ENCODE measurements around the gene ZNF784. TPM values are rescaled to one million over a fixed set of nuclear protein-coding genes. Genes with fewer than 3 reads are reported as not detected.

Gene ZNF784
- total and polyA plus RNA-seq, 2 of the 4 experiments (the other 2 are of a cell fraction), result 2.5 to 3.7 TPM

GRCh38 chr19:55585658-55586339 lies 38.6 kb downstream of the ZNF784 start:
- H2BK15ac ChIP-seq (ENCODE audit: low read depth, low read length), result peak overlapping the region; percentile 16; the same call in 1 of the 3 replicates
- H3K36me3 ChIP-seq (ENCODE audit: control insufficient read depth, insufficient read depth, low read length), result no peaks in the 10 kb centered on the region
- ATAC-seq (ENCODE audit: low read depth), result peak; percentile 88
- H4K91ac ChIP-seq (ENCODE audit: insufficient read depth, low read depth, low read length), result peak overlapping the region; percentile 66
- peak overlapping the region; percentile 74 to 95 for H4K8ac ChIP-seq (ENCODE audit: low read depth in 2 of 2, low read length in 2 of 2)
- H3K4me3 ChIP-seq (ENCODE audit: insufficient read depth, low read depth, low read length), result peak overlapping the region; percentile 34
- in situ Hi-C loops (cut with MboI; ENCODE audit: low sequenced_read_pairs) (no loop called here), intact Hi-C loops (cut with micrococcal nuclease) (no loop called here), dilution Hi-C loops (cut with HindIII; ENCODE audit: low sequenced_read_pairs, unreplicated experiment) (no loop called here)
- H3K9ac ChIP-seq (ENCODE audit: low read depth, low read length), result peak overlapping the region; percentile 43
- H3K27ac ChIP-seq (ENCODE audit: insufficient read depth, low read length), result peak overlapping the region; percentile 76
- peak overlapping the region; percentile 62 for H3K23ac ChIP-seq (ENCODE audit: low read depth, low read length)
- H3K79me1 ChIP-seq (ENCODE audit: low read depth in 1 of 2, low read length in 2 of 2), result peaks cover 0 to 12% of the 10 kb centered on the region in 2 experiments; a peak in 2 of 4 replicates
- H4K20me1 ChIP-seq (ENCODE audit: insufficient read depth, low read length), result no peaks in the 10 kb centered on the region
- peak overlapping the region; percentile 88 for H3K4ac ChIP-seq (ENCODE audit: low read depth, low read length)
- H2AK9ac ChIP-seq (replicated peaks; ENCODE audit: low read depth, low read length, poor library complexity), result peak overlapping the region; percentile 22
- peak overlapping the region; percentile 45 for H3K18ac ChIP-seq (ENCODE audit: low read depth, low read length)
- peak overlapping the region; percentile 22 for H2BK5ac ChIP-seq (ENCODE audit: low read depth, low read length, poor library complexity, severe bottlenecking)
- WGBS, 2 experiments (ENCODE audit: extremely low coverage in 2 of 2, insufficient read length in 1 of 2), result 6% methylated on average over 21 of the region's 36 CpGs; no CpG with 5 or more reads in 1 of the 2 experiments
- no peaks in the 10 kb centered on the region for H3K9me3 ChIP-seq (ENCODE audit: control insufficient read depth, insufficient read depth, low read length)
- peak overlapping the region; percentile 88 for H3K14ac ChIP-seq (replicated peaks; ENCODE audit: low read depth, low read length)
- H2BK120ac ChIP-seq (ENCODE audit: low read depth, low read length), result peak overlapping the region; percentile 73; the same call in 1 of the 2 replicates
- H3K56ac ChIP-seq (ENCODE audit: extremely low read depth, insufficient read depth, low read length), result no peak overlapping the region
- BruUV-seq (replicated peaks), result no TSS peak
- H3K4me2 ChIP-seq (ENCODE audit: low read depth, low read length), result peak overlapping the region; percentile 92
- peaks cover 14% of the 10 kb centered on the region for H3K4me1 ChIP-seq (ENCODE audit: control insufficient read depth, insufficient read depth, low read length)
- CTCF ChIA-PET, result interaction anchor here (1.4 kb wide), 1 partner anchor 119 kb away, joined by 3 read pairs; no protein-coding TSS in a partner anchor
- H3K27me3 ChIP-seq (ENCODE audit: control insufficient read depth, insufficient read depth, low read length), result no peaks in the 10 kb centered on the region
- TF ChIP-seq RAD21 (IDR thresholded peaks at IDR 0.05; ENCODE audit: low read length) (no peak), FOS (IDR thresholded peaks at IDR 0.05; ENCODE audit: low read depth, low read length) (no peak), MAZ (IDR thresholded peaks at IDR 0.05; ENCODE audit: borderline replicate concordance, low read depth, low read length) (no peak), CEBPB (IDR thresholded peaks at IDR 0.05; ENCODE audit: low read depth, low read length) (no peak), CTCF (conservative IDR thresholded peaks at IDR 0.05; ENCODE audit: low read depth, low read length) (no peak)
- TF ChIP-seq, protein P1, sequence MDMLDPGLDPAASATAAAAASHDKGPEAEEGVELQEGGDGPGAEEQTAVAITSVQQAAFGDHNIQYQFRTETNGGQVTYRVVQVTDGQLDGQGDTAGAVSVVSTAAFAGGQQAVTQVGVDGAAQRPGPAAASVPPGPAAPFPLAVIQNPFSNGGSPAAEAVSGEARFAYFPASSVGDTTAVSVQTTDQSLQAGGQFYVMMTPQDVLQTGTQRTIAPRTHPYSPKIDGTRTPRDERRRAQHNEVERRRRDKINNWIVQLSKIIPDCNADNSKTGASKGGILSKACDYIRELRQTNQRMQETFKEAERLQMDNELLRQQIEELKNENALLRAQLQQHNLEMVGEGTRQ (IDR thresholded peaks at IDR 0.05; ENCODE audit: low read depth, low read length), result peak; percentile 61
- H4K5ac ChIP-seq (ENCODE audit: low read depth, low read length), result peak overlapping the region; percentile 94
- H2AFZ ChIP-seq (replicated peaks; ENCODE audit: low read length, poor library complexity), result peak overlapping the region; percentile 95
- POLR2A ChIA-PET (ENCODE audit: unreplicated experiment), result interaction anchor here (0.6 kb wide), 1 partner anchor 14 kb away, joined by 3 read pairs; the partner anchor contains the start of gene FIZ1
- peak overlapping the region; percentile 32; the same call in 1 of the 2 replicates for H2AK5ac ChIP-seq (ENCODE audit: low read depth, low read length)
- H3K9me1 ChIP-seq (ENCODE audit: insufficient read depth, low read length), result peaks cover 10% of the 10 kb centered on the region
- peak; percentile 63 for DNase-seq
- peak overlapping the region; percentile 59; the same call in 1 of the 2 replicates for H2BK20ac ChIP-seq (ENCODE audit: low read depth, low read length)

Data from IMR-90 (cell line).